ENCODE results near the gene KCNMA1.

- TF ChIP-seq CTCF (IDR thresholded peaks at IDR 0.05): no peak
- no peak for TF ChIP-seq POLR2A (IDR thresholded peaks at IDR 0.05)
- no peak for TF ChIP-seq POLR2AphosphoS5 (IDR thresholded peaks at IDR 0.05)
These were observed 436.2 kb downstream of the KCNMA1 start for GRCh38 chr10:77201135-77202106.
